B cell (primary cell): ENCODE measurements around the gene KCNH5. TPM values are rescaled to one million over a fixed set of nuclear protein-coding genes. Genes with fewer than 3 reads are reported as not detected.

Experiments used
- ATAC-seq: fragments of 200-7000 bp; cut with Tn5 transposase; one replicate; pipeline ENCODE4 v1.10.0; 2021; ENCODE audit warnings: low read depth, mild to moderate bottlenecking, moderate number of reproducible peaks, moderate library complexity
- CTCF ChIA-PET: fragments of 350-600 bp; sonication (Branson Sonifier 250); formaldehyde crosslinking; loops from one replicate; lab custom pipeline; 2021; ENCODE audit warnings: antibody characterized with exemption, inconsistent platforms; lab: Charles Lee
- POLR2A ChIA-PET: fragments of 350-600 bp; sonication (Branson Sonifier 250); formaldehyde crosslinking; loops from one replicate; lab custom pipeline; 2021; ENCODE audit warnings: antibody characterized with exemption; lab: Charles Lee
- DNase-seq: peaks from one replicate; pipeline ENCODE4 v3.0.0; 2013
- H2AFZ ChIP-seq: 2 replicates; pipeline ENCODE4 v1.6.1; 2012; ENCODE audit warnings: mild to moderate bottlenecking, low read depth, low read length; ENCODE audit not compliant: insufficient read depth, poor library complexity, severe bottlenecking
- H3K27ac ChIP-seq, 2 donors: 1 replicate in 1 of 2; 2 replicates in 1 of 2; pipeline ENCODE4 v1.5.1; 2012 to 2013; ENCODE audit warnings: low read length in 2 of 2, mild to moderate bottlenecking in 2 of 2, moderate library complexity in 1 of 2
- H3K27me3 ChIP-seq, 4 experiments: fragments of 200-600 bp in 1 of 4; sonication (generic) in 1 of 4; replicated peaks in 1 of 4; 1 replicate in 2 of 4; 2 replicates in 2 of 4; pipeline versions ENCODE4 v1.6.1 to v1.7.0; 2013 to 2016; ENCODE audit warnings: low read length in 3 of 4, mild to moderate bottlenecking in 2 of 4, mixed read lengths in 1 of 4, moderate library complexity in 1 of 4; ENCODE audit not compliant: insufficient read depth in 4 of 4, control insufficient read depth in 3 of 4; ENCODE audit errors: control extremely low read depth in 1 of 4
- H3K36me3 ChIP-seq, 2 experiments: replicated peaks in 1 of 2; 1 replicate in 1 of 2; 2 replicates in 1 of 2; pipeline versions ENCODE4 v1.6.1 to v1.7.1; 2013; ENCODE audit warnings: low read length in 1 of 2; ENCODE audit not compliant: insufficient read depth in 2 of 2, control insufficient read depth in 1 of 2; ENCODE audit errors: control extremely low read depth in 1 of 2, extremely low read depth in 1 of 2
- H3K4me1 ChIP-seq, 2 donors: fragments of 200-600 bp in 1 of 2; sonication (generic) in 1 of 2; 1 replicate in 1 of 2; 2 replicates in 1 of 2; pipeline versions ENCODE4 v1.5.1 to v1.6.1; 2013 to 2017; ENCODE audit warnings: low read length in 2 of 2; ENCODE audit not compliant: control insufficient read depth in 2 of 2, insufficient read depth in 2 of 2
- H3K4me2 ChIP-seq: replicated peaks from 2 replicates; pipeline ENCODE3; 2012; ENCODE audit warnings: mild to moderate bottlenecking, low read depth, low read length; ENCODE audit not compliant: poor library complexity, severe bottlenecking
- H3K4me3 ChIP-seq, 5 experiments: fragments of 200-600 bp in 1 of 5; sonication (generic) in 1 of 5; 1 replicate in 3 of 5; 2 replicates in 2 of 5; pipeline versions ENCODE4 v1.5.1 to v1.7.0; 2011 to 2016; ENCODE audit warnings: low read length in 4 of 5, mild to moderate bottlenecking in 4 of 5, low read depth in 2 of 5, control low read depth in 1 of 5, moderate library complexity in 1 of 5; ENCODE audit not compliant: insufficient read depth in 1 of 5; ENCODE audit errors: control extremely low read depth in 1 of 5, extremely low read depth in 1 of 5
- H3K79me2 ChIP-seq: fragments of 200-600 bp; sonication (generic); one replicate; pipeline ENCODE4 v1.6.0; 2016; ENCODE audit warnings: low read length; ENCODE audit not compliant: control insufficient read depth, insufficient read depth
- H3K9ac ChIP-seq: fragments of 200-600 bp; sonication (generic); 2 replicates; pipeline ENCODE4 v1.6.1; 2017; ENCODE audit warnings: mild to moderate bottlenecking, low read length, moderate library complexity
- H3K9me3 ChIP-seq, 3 donors: one replicate each; pipeline versions ENCODE4 v1.6.1 to v1.7.1; 2013; ENCODE audit warnings: low read length in 2 of 3; ENCODE audit not compliant: control insufficient read depth in 2 of 3, insufficient read depth in 1 of 3; ENCODE audit errors: control extremely low read depth in 1 of 3
- H4K20me1 ChIP-seq: 2 replicates; pipeline ENCODE4 v1.6.0; 2012; ENCODE audit warnings: mild to moderate bottlenecking, low read length; ENCODE audit not compliant: insufficient read depth, control insufficient read depth, poor library complexity, severe bottlenecking
- H3K27ac Mint-ChIP-seq: one replicate; pipeline ENCODE4 v1.8.0; 2021; ENCODE audit warnings: mixed read lengths
- H3K27me3 Mint-ChIP-seq: one replicate; pipeline ENCODE4 v1.8.0; 2021; ENCODE audit warnings: mixed read lengths
- H3K4me1 Mint-ChIP-seq: one replicate; pipeline ENCODE4 v1.8.0; 2021; ENCODE audit warnings: mixed read lengths
- H3K4me3 Mint-ChIP-seq: one replicate; pipeline ENCODE4 v1.8.0; 2021; ENCODE audit warnings: mixed read lengths
- H3K9me3 Mint-ChIP-seq: one replicate; pipeline ENCODE4 v1.8.0; 2022; ENCODE audit warnings: mixed read lengths; ENCODE audit not compliant: insufficient read depth
- CTCF ChIP-seq: fragments of 200-600 bp; IDR thresholded peaks from one replicate; pipeline ENCODE4 v1.8.0; 2022; ENCODE audit warnings: antibody characterized with exemption, mild to moderate bottlenecking
- EZH2 ChIP-seq: IDR thresholded peaks from 2 replicates; pipeline ENCODE4 v1.6.1; 2012; ENCODE audit warnings: borderline replicate concordance, low read depth, mild to moderate bottlenecking, moderate library complexity, low read length; ENCODE audit not compliant: insufficient read depth, poor library complexity, severe bottlenecking
- WGBS: methylation state at CpG from one replicate; pipeline ENCODE4 v1.1.5; 2013; ENCODE audit warnings: missing lambda C conversion rate; ENCODE audit not compliant: insufficient coverage; 5-methylcytosine and 5-hydroxymethylcytosine counted together
- intact Hi-C: fragments of 100-400 bp; cut with micrococcal nuclease; formaldehyde crosslinking; loops from one replicate; pipeline ENCODE4 v1.10.0; 2022
- polyA plus RNA-seq: library from polyadenylated mRNA; depleted of rRNA; stranded (reverse); fragments of >200 nt; gene quantifications from 2 replicates; pipeline ENCODE4 v1.2.3, GENCODE V29; 2012
- total RNA-seq, 2 donors: library from RNA; stranded (reverse); fragments of 120-200 nt in 1 of 2; gene quantifications; 1 replicate in 1 of 2; 2 replicates in 1 of 2; pipeline versions ENCODE4 v1.2.3 to v1.2.4, GENCODE V29; 2013 to 2022

KCNH5 gene
- total and polyA plus RNA-seq, 2 donors (not counting 1 experiment from before 2014, with no cell fraction given): not detected

GRCh38 chr14:63012171-63012570 is 33.1 kb downstream of the KCNH5 start:
- Histone ChIP-seq H3K4me3 (no peak overlapping the region), H3K36me3 (no peaks in the 10 kb centered on the region), H3K27me3 (no peaks in the 10 kb centered on the region), H4K20me1 (no peaks in the 10 kb centered on the region), H3K9me3 (no peaks in the 10 kb centered on the region), H3K9ac (no peak overlapping the region), H2AFZ (no peak overlapping the region), H3K79me2 (no peaks in the 10 kb centered on the region), H3K4me2 (no peak overlapping the region), H3K27ac (no peak overlapping the region), H3K4me1 (no peaks in the 10 kb centered on the region)
- POLR2A ChIA-PET: no interaction called here
- Mint-ChIP-seq H3K4me3 (no peak overlapping the region), H3K9me3 (no peaks in the 10 kb centered on the region), H3K4me1 (no peaks in the 10 kb centered on the region), H3K27ac (no peak overlapping the region), H3K27me3 (no peaks in the 10 kb centered on the region)
- WGBS: no CpG with 5 or more reads among the region's 3 CpGs
- ATAC-seq (no peak), DNase-seq (no peak)
- TF ChIP-seq CTCF: no peak
- no peak for TF ChIP-seq EZH2
- CTCF ChIA-PET: no interaction called here
- intact Hi-C loops: no loop called here

GRCh38 chr14:63011623-63012022 is 33.6 kb downstream of the KCNH5 start:
- ChIA-PET CTCF (no interaction called here), POLR2A (no interaction called here)
- H3K27me3 Mint-ChIP-seq: no peaks in the 10 kb centered on the region
- H3K4me1 ChIP-seq: no peaks in the 10 kb centered on the region
- no peak overlapping the region for H3K4me3 ChIP-seq
- DNase-seq: no peak
- H2AFZ ChIP-seq: no peak overlapping the region
- no peaks in the 10 kb centered on the region for H3K4me1 Mint-ChIP-seq
- no peak overlapping the region for H3K27ac Mint-ChIP-seq
- no peak for ATAC-seq
- H3K36me3 ChIP-seq: no peaks in the 10 kb centered on the region
- no peak overlapping the region for H3K9ac ChIP-seq
- no peaks in the 10 kb centered on the region for H4K20me1 ChIP-seq
- H3K4me3 Mint-ChIP-seq: no peak overlapping the region
- H3K9me3 Mint-ChIP-seq: no peaks in the 10 kb centered on the region
- WGBS: no CpG with 5 or more reads among the region's 2 CpGs
- intact Hi-C loops: no loop called here
- H3K4me2 ChIP-seq: no peak overlapping the region
- H3K27me3 ChIP-seq: no peaks in the 10 kb centered on the region
- TF ChIP-seq EZH2: no peak
- TF ChIP-seq CTCF: no peak
- no peak overlapping the region for H3K27ac ChIP-seq
- no peaks in the 10 kb centered on the region for H3K9me3 ChIP-seq
- no peaks in the 10 kb centered on the region for H3K79me2 ChIP-seq
